Ishikawa (cell line): ENCODE results near the gene RPN2.

ENCODE experiments used
- CEBPB ChIP-seq: IDR thresholded peaks from 2 replicates; pipeline ENCODE4 v1.6.1; 2012
- CREB1 ChIP-seq: IDR thresholded peaks from 2 replicates; pipeline ENCODE4 v1.6.1; 2012; ENCODE audit warnings: low read depth
- EGR1 ChIP-seq: IDR thresholded peaks from 2 replicates; pipeline ENCODE4 v1.6.1; 2012
- EP300 ChIP-seq: IDR thresholded peaks from 2 replicates; pipeline ENCODE4 v1.6.1; 2012; ENCODE audit warnings: borderline replicate concordance
- FOXM1 ChIP-seq: IDR thresholded peaks from 2 replicates; pipeline ENCODE4 v1.6.1; 2012; ENCODE audit warnings: low read depth, borderline replicate concordance
- MAX ChIP-seq: IDR thresholded peaks from 2 replicates; pipeline ENCODE4 v1.6.1; 2012
- NFIC ChIP-seq: IDR thresholded peaks from 2 replicates; pipeline ENCODE4 v1.6.1; 2012
- RAD21 ChIP-seq: IDR thresholded peaks from 2 replicates; pipeline ENCODE4 v1.6.1; 2012; ENCODE audit warnings: low read depth
- REST ChIP-seq: IDR thresholded peaks from 2 replicates; pipeline ENCODE4 v1.6.1; 2012; ENCODE audit warnings: low read depth, mild to moderate bottlenecking
- TAF1 ChIP-seq: IDR thresholded peaks from 2 replicates; pipeline ENCODE4 v1.6.1; 2012; ENCODE audit warnings: low read depth, mild to moderate bottlenecking
- TCF12 ChIP-seq: IDR thresholded peaks from 2 replicates; pipeline ENCODE4 v1.6.1; 2012; ENCODE audit warnings: low read depth
- TEAD4 ChIP-seq: IDR thresholded peaks from 2 replicates; pipeline ENCODE4 v1.6.1; 2012
- USF1 ChIP-seq: IDR thresholded peaks from 2 replicates; pipeline ENCODE4 v1.6.1; 2012
- YY1 ChIP-seq: IDR thresholded peaks from 2 replicates; pipeline ENCODE4 v1.6.1; 2012; ENCODE audit warnings: low read depth
- ZBTB7A ChIP-seq: IDR thresholded peaks from 2 replicates; pipeline ENCODE4 v1.6.1; 2012; ENCODE audit warnings: low read depth

RPN2 gene

GRCh38 chr20:37220731-37221130 is 41.6 kb downstream of the RPN2 start:
- no peak for TF ChIP-seq TAF1
- TF ChIP-seq REST: no peak
- TF ChIP-seq TEAD4: no peak
- no peak for TF ChIP-seq MAX
- no peak for TF ChIP-seq YY1
- TF ChIP-seq CEBPB: no peak
- no peak for TF ChIP-seq EP300
- no peak for TF ChIP-seq RAD21
- no peak for TF ChIP-seq TCF12
- TF ChIP-seq USF1: no peak
- no peak for TF ChIP-seq EGR1

- TF ChIP-seq ZBTB7A (no peak), USF1 (no peak)
These were observed 43.0 kb downstream of the RPN2 start for GRCh38 chr20:37222086-37222485.

GRCh38 chr20:37223053-37223452 is 43.9 kb downstream of the RPN2 start:
- TF ChIP-seq TAF1 (no peak), USF1 (peak; percentile 64), ZBTB7A (no peak), EGR1 (no peak)

GRCh38 chr20:37225146-37225545 is 46.0 kb downstream of the RPN2 start:
- TF ChIP-seq ZBTB7A (no peak), YY1 (no peak), TCF12 (no peak), MAX (no peak), EGR1 (no peak), EP300 (no peak), NFIC (no peak), RAD21 (no peak), TEAD4 (no peak), TAF1 (no peak), USF1 (no peak), REST (no peak), FOXM1 (no peak), CREB1 (no peak), CEBPB (no peak)

GRCh38 chr20:37226889-37227288 is 47.8 kb downstream of the RPN2 start:
- TF ChIP-seq EGR1 (no peak), CEBPB (no peak), MAX (no peak), RAD21 (no peak), USF1 (no peak), TEAD4 (no peak), ZBTB7A (no peak)

GRCh38 chr20:37228082-37228481 is 49.0 kb downstream of the RPN2 start:
- TF ChIP-seq CREB1 (no peak), USF1 (no peak), ZBTB7A (no peak), MAX (no peak), TAF1 (no peak)
